Keratinocyte (primary cell): ENCODE results near the gene RNF38. TPM values are rescaled to one million over a fixed set of nuclear protein-coding genes. Genes with fewer than 3 reads are reported as not detected.

Source experiments
- DNase-seq: peaks from one replicate; pipeline ENCODE4 v3.0.0-alpha.2; 2011; ENCODE audit warnings: low read depth, missing footprints, low spot score
- FAIRE-seq: peaks from 2 replicates; lab custom pipeline; 2011; peaks lifted over from hg19 to GRCh38; lab: Jason Lieb, UNC
- H2AFZ ChIP-seq: 2 replicates; pipeline ENCODE4 v1.6.0; 2012; ENCODE audit warnings: low read length, control low read depth, inconsistent platforms; ENCODE audit not compliant: control insufficient read depth
- H3K27ac ChIP-seq: 2 replicates; pipeline ENCODE4 v1.5.1; 2011; ENCODE audit warnings: low read length; ENCODE audit not compliant: control insufficient read depth, insufficient read depth
- H3K27me3 ChIP-seq: 3 replicates; pipeline ENCODE4 v1.6.0; 2011; ENCODE audit warnings: low read length; ENCODE audit not compliant: control insufficient read depth, insufficient read depth; ENCODE audit errors: extremely low read depth
- H3K36me3 ChIP-seq, 2 experiments: 2 replicates in 1 of 2; 3 replicates in 1 of 2; pipeline ENCODE4 v1.5.1; 2011; ENCODE audit warnings: low read length in 2 of 2, mild to moderate bottlenecking in 1 of 2; ENCODE audit not compliant: control insufficient read depth in 2 of 2, insufficient read depth in 2 of 2; ENCODE audit errors: extremely low read depth in 1 of 2
- H3K4me1 ChIP-seq: 3 replicates; pipeline ENCODE4 v1.5.1; 2011; ENCODE audit warnings: low read length; ENCODE audit not compliant: control insufficient read depth, insufficient read depth; ENCODE audit errors: extremely low read depth
- H3K4me2 ChIP-seq: 3 replicates; pipeline ENCODE4 v1.6.0; 2011; ENCODE audit warnings: low read depth, low read length; ENCODE audit not compliant: control insufficient read depth, insufficient read depth; ENCODE audit errors: extremely low read depth
- H3K4me3 ChIP-seq, 3 experiments: fragments of 200-600 bp in 1 of 3; sonication (generic) in 1 of 3; 2 replicates in 2 of 3; 3 replicates in 1 of 3; pipeline ENCODE4 v1.5.1; 2011 to 2016; ENCODE audit warnings: low read length in 3 of 3, mild to moderate bottlenecking in 3 of 3, control low read depth in 2 of 3, inconsistent platforms in 1 of 3, low read depth in 1 of 3, mixed read lengths in 1 of 3, mixed run types in 1 of 3, moderate library complexity in 1 of 3; ENCODE audit not compliant: control insufficient read depth in 2 of 3, insufficient read depth in 2 of 3; ENCODE audit errors: extremely low read depth in 1 of 3
- H3K79me2 ChIP-seq: 2 replicates; pipeline ENCODE4 v1.6.0; 2012; ENCODE audit warnings: low read length; ENCODE audit not compliant: control insufficient read depth, insufficient read depth
- H3K9ac ChIP-seq: 3 replicates; pipeline ENCODE4 v1.6.0; 2011; ENCODE audit warnings: low read length; ENCODE audit not compliant: control insufficient read depth, insufficient read depth; ENCODE audit errors: extremely low read depth
- H3K9me1 ChIP-seq: 3 replicates; pipeline ENCODE4 v1.6.0; 2011; ENCODE audit warnings: low read length; ENCODE audit not compliant: control insufficient read depth, insufficient read depth; ENCODE audit errors: extremely low read depth
- H3K9me3 ChIP-seq: 2 replicates; pipeline ENCODE4 v1.5.1; 2012; ENCODE audit warnings: low read depth, low read length; ENCODE audit not compliant: control insufficient read depth
- H4K20me1 ChIP-seq: 3 replicates; pipeline ENCODE4 v1.6.0; 2011; ENCODE audit warnings: low read length; ENCODE audit not compliant: control insufficient read depth, insufficient read depth; ENCODE audit errors: extremely low read depth
- EZH2 ChIP-seq: IDR thresholded peaks from one replicate; pipeline ENCODE4 v1.6.1; 2012; ENCODE audit warnings: inconsistent platforms, mild to moderate bottlenecking, low read length, moderate library complexity
- dilution Hi-C: fragments of 300-500 bp; cut with MboI; formaldehyde crosslinking; loops from one replicate; pipeline ENCODE4 v1.7.0; 2020; ENCODE audit warnings: low sequenced_read_pairs; ENCODE audit not compliant: extremely low pct_ligation_motif_present
- polyA plus RNA-seq, 5 experiments: library from polyadenylated mRNA; depleted of rRNA in 3 of 5; stranded (reverse) in 3 of 5; stranded (forward) in 1 of 5; unstranded in 1 of 5; fragments of >200 nt; gene quantifications; 1 replicate in 1 of 5; 2 replicates in 3 of 5; 3 replicates in 1 of 5; pipeline versions ENCODE4 v1.2.1 to v1.2.3, GENCODE V29; 2011 to 2012; ENCODE audit warnings: missing spikeins in 2 of 5, low read depth in 1 of 5, low replicate concordance in 1 of 5
- TF ChIP-seq, protein P1 (sequence below), 3 experiments: IDR thresholded peaks in 1 of 3; conservative IDR thresholded peaks in 1 of 3; optimal IDR thresholded peaks in 1 of 3; 2 replicates in 2 of 3; 3 replicates in 1 of 3; pipeline versions ENCODE3 to v1.5.1; 2011; ENCODE audit warnings: low read length in 3 of 3, mild to moderate bottlenecking in 3 of 3, moderate library complexity in 2 of 3, control low read depth in 1 of 3, inconsistent platforms in 1 of 3; ENCODE audit not compliant: insufficient read depth in 2 of 3; ENCODE audit errors: extremely low read depth in 1 of 3

The RNF38 gene
- polyA plus RNA-seq, 1 donor (not counting 4 experiments of a cell fraction or from before 2014, with no cell fraction given), result 12.5 TPM

DNA sequence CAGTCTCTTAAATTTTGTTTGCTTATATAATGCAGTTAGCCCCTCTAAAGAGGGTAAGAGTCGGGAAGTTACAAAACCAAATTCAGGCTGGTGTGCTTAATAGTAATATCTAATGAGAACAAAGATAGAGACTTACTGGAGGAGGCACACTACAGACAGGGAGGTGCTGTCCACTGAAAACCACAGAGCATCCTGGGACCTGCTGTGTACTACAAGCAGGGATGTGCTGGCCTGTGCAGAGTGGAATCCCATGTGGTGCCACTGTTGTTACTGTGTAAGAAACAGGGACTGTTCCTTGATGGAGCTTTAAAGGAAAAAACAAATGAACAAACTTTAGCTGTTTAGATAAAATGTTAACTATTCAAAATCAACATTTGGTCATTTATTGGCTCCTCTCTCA is 42.4 kb downstream of the RNF38 start:
- FAIRE-seq (no peak), DNase-seq (no peak)
- Histone ChIP-seq H3K4me1 (no peaks in the 10 kb centered on the region), H3K79me2 (peaks cover 2% of the 10 kb centered on the region), H3K9me1 (no peaks in the 10 kb centered on the region), H3K9me3 (no peaks in the 10 kb centered on the region), H3K27me3 (no peaks in the 10 kb centered on the region), H2AFZ (no peak overlapping the region), H3K36me3 (peaks cover 4 to 7% of the 10 kb centered on the region in 2 experiments), H4K20me1 (no peaks in the 10 kb centered on the region), H3K4me2 (no peak overlapping the region), H3K27ac (no peak overlapping the region), H3K4me3 (no peak overlapping the region), H3K9ac (no peak overlapping the region)
- TF ChIP-seq, protein P1, sequence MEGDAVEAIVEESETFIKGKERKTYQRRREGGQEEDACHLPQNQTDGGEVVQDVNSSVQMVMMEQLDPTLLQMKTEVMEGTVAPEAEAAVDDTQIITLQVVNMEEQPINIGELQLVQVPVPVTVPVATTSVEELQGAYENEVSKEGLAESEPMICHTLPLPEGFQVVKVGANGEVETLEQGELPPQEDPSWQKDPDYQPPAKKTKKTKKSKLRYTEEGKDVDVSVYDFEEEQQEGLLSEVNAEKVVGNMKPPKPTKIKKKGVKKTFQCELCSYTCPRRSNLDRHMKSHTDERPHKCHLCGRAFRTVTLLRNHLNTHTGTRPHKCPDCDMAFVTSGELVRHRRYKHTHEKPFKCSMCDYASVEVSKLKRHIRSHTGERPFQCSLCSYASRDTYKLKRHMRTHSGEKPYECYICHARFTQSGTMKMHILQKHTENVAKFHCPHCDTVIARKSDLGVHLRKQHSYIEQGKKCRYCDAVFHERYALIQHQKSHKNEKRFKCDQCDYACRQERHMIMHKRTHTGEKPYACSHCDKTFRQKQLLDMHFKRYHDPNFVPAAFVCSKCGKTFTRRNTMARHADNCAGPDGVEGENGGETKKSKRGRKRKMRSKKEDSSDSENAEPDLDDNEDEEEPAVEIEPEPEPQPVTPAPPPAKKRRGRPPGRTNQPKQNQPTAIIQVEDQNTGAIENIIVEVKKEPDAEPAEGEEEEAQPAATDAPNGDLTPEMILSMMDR (optimal IDR thresholded peaks at IDR 0.05 in 1 of 3, IDR thresholded peaks at IDR 0.05 in 1 of 3, conservative IDR thresholded peaks at IDR 0.05 in 1 of 3; ENCODE audit: extremely low read depth in 1 of 3, insufficient read depth in 2 of 3, low read length in 3 of 3), result no peak
- no peak for TF ChIP-seq EZH2
- dilution Hi-C loops, result no loop called here

GRCh38 chr9:36346569-36346968 is 53.5 kb downstream of the RNF38 start:
- Histone ChIP-seq H3K9ac (no peak overlapping the region), H3K4me1 (no peaks in the 10 kb centered on the region), H3K27ac (no peak overlapping the region), H3K79me2 (no peaks in the 10 kb centered on the region), H3K4me3 (no peak overlapping the region), H3K9me3 (no peaks in the 10 kb centered on the region), H2AFZ (no peak overlapping the region), H3K4me2 (no peak overlapping the region), H3K36me3 (peaks cover 8 to 10% of the 10 kb centered on the region in 2 experiments), H4K20me1 (no peaks in the 10 kb centered on the region), H3K27me3 (no peaks in the 10 kb centered on the region), H3K9me1 (no peaks in the 10 kb centered on the region)
- no peak for FAIRE-seq
- TF ChIP-seq, protein P1 (optimal IDR thresholded peaks at IDR 0.05 in 1 of 3, IDR thresholded peaks at IDR 0.05 in 1 of 3, conservative IDR thresholded peaks at IDR 0.05 in 1 of 3; ENCODE audit: extremely low read depth in 1 of 3, insufficient read depth in 2 of 3, low read length in 3 of 3), result no peak
- TF ChIP-seq EZH2, result no peak
- DNase-seq, result no peak
- dilution Hi-C loops, result no loop called here
